H9 (cell line): Measurements from ENCODE around the gene SLC4A9. TPM values are rescaled to one million over a fixed set of nuclear protein-coding genes. Genes with fewer than 3 reads are reported as not detected.

ENCODE experiments used
- DNase-seq: peaks from one replicate; pipeline ENCODE4 v3.0.0-alpha.2; 2017
- H2AFZ ChIP-seq: one replicate; pipeline ENCODE4 v1.6.1; 2013; ENCODE audit warnings: mild to moderate bottlenecking, low read length, control low read depth, moderate library complexity
- H2AK5ac ChIP-seq: 2 replicates; pipeline ENCODE4 v1.6.1; 2013; ENCODE audit warnings: low read length, control low read depth, mixed read lengths; ENCODE audit not compliant: insufficient read length
- H2BK120ac ChIP-seq: one replicate; pipeline ENCODE4 v1.6.1; 2013; ENCODE audit warnings: low read depth, mild to moderate bottlenecking, low read length, control low read depth, inconsistent platforms; ENCODE audit not compliant: poor library complexity, severe bottlenecking
- H2BK12ac ChIP-seq: 2 replicates; pipeline ENCODE4 v1.6.1; 2013; ENCODE audit warnings: low read length, control low read depth, mixed read lengths, low read depth; ENCODE audit not compliant: insufficient read length
- H2BK15ac ChIP-seq: 2 replicates; pipeline ENCODE4 v1.6.1; 2013; ENCODE audit warnings: low read depth, low read length, control low read depth
- H2BK20ac ChIP-seq: one replicate; pipeline ENCODE4 v1.6.1; 2013; ENCODE audit warnings: low read depth, mild to moderate bottlenecking, low read length, control low read depth, inconsistent platforms; ENCODE audit not compliant: poor library complexity, severe bottlenecking
- H2BK5ac ChIP-seq: 2 replicates; pipeline ENCODE4 v1.6.1; 2013; ENCODE audit warnings: low read length, control low read depth, mixed read lengths; ENCODE audit not compliant: insufficient read length
- H3K14ac ChIP-seq: 2 replicates; pipeline ENCODE4 v1.6.1; 2013; ENCODE audit warnings: low read length, control low read depth; ENCODE audit not compliant: insufficient read depth
- H3K18ac ChIP-seq: 2 replicates; pipeline ENCODE4 v1.6.1; 2013; ENCODE audit warnings: low read depth, mild to moderate bottlenecking, mixed read lengths, low read length, control low read depth; ENCODE audit not compliant: insufficient read length
- H3K23ac ChIP-seq: 2 replicates; pipeline ENCODE4 v1.6.1; 2013; ENCODE audit warnings: low read length, control low read depth, mixed read lengths, low read depth; ENCODE audit not compliant: insufficient read length
- H3K23me2 ChIP-seq: 2 replicates; pipeline ENCODE4 v1.6.1; 2013; ENCODE audit warnings: low read depth, mild to moderate bottlenecking, mixed read lengths, low read length, control low read depth; ENCODE audit not compliant: insufficient read length, poor library complexity, severe bottlenecking
- H3K27ac ChIP-seq: 2 replicates; pipeline ENCODE4 v1.5.1; 2013; ENCODE audit warnings: low read length, control low read depth, mixed read lengths, low read depth; ENCODE audit not compliant: insufficient read length
- H3K27me3 ChIP-seq: 2 replicates; pipeline ENCODE4 v1.6.1; 2013; ENCODE audit warnings: low read length, control low read depth, inconsistent platforms; ENCODE audit not compliant: insufficient read depth
- H3K4ac ChIP-seq: 2 replicates; pipeline ENCODE4 v1.6.1; 2013; ENCODE audit warnings: low read depth, mild to moderate bottlenecking, control low read depth, inconsistent platforms, low read length, moderate library complexity
- H3K4me1 ChIP-seq: 2 replicates; pipeline ENCODE4 v1.6.1; 2013; ENCODE audit warnings: low read length, control low read depth, inconsistent platforms; ENCODE audit not compliant: insufficient read depth
- H3K4me2 ChIP-seq: 2 replicates; pipeline ENCODE4 v1.6.1; 2013; ENCODE audit warnings: low read length, control low read depth, mixed read lengths; ENCODE audit not compliant: insufficient read length, insufficient read depth
- H3K56ac ChIP-seq: 2 replicates; pipeline ENCODE4 v1.6.1; 2013; ENCODE audit warnings: low read depth, mild to moderate bottlenecking, mixed read lengths, low read length, control low read depth; ENCODE audit not compliant: insufficient read length
- H3K79me1 ChIP-seq: 2 replicates; pipeline ENCODE4 v1.6.1; 2013; ENCODE audit warnings: low read depth, mild to moderate bottlenecking, moderate library complexity, low read length, control low read depth, inconsistent platforms; ENCODE audit not compliant: insufficient read depth, poor library complexity, severe bottlenecking
- H3K79me2 ChIP-seq: 2 replicates; pipeline ENCODE4 v1.6.1; 2013; ENCODE audit warnings: low read length, control low read depth, inconsistent platforms; ENCODE audit not compliant: insufficient read depth
- H3K9ac ChIP-seq: 2 replicates; pipeline ENCODE4 v1.6.1; 2013; ENCODE audit warnings: low read length, control low read depth, mixed read lengths; ENCODE audit not compliant: insufficient read length; ENCODE audit errors: extremely low read depth
- H3K9me3 ChIP-seq: one replicate; pipeline ENCODE4 v1.6.1; 2013; ENCODE audit warnings: low read depth, low read length, inconsistent platforms; ENCODE audit not compliant: control insufficient read depth
- H3T11ph ChIP-seq: one replicate; pipeline ENCODE4 v1.6.1; 2013; ENCODE audit warnings: mild to moderate bottlenecking, low read length, control low read depth, inconsistent platforms
- H4K20me1 ChIP-seq: one replicate; pipeline ENCODE4 v1.6.1; 2013; ENCODE audit not compliant: control insufficient read depth, insufficient read length, insufficient read depth
- H4K5ac ChIP-seq: 2 replicates; pipeline ENCODE4 v1.6.1; 2013; ENCODE audit warnings: low read depth, mild to moderate bottlenecking, mixed read lengths, low read length, control low read depth; ENCODE audit not compliant: insufficient read length
- H4K8ac ChIP-seq: replicated peaks from 2 replicates; pipeline ENCODE4 v1.6.1; 2013; ENCODE audit warnings: low read length, control low read depth, mixed read lengths, low read depth; ENCODE audit not compliant: insufficient read length
- H4K91ac ChIP-seq: 2 replicates; pipeline ENCODE4 v1.6.1; 2013; ENCODE audit warnings: low read depth, mild to moderate bottlenecking, moderate library complexity, mixed read lengths, low read length, control low read depth; ENCODE audit not compliant: insufficient read length
- H3K27ac Mint-ChIP-seq, 3 experiments: 2 replicates in 2 of 3; 3 replicates in 1 of 3; pipeline ENCODE4 v1.8.0; 2020 to 2021; ENCODE audit warnings: mixed read lengths in 3 of 3, mild to moderate bottlenecking in 1 of 3, moderate library complexity in 1 of 3
- H3K27me3 Mint-ChIP-seq: 2 replicates; pipeline ENCODE4 v1.8.0; 2021; ENCODE audit warnings: low read depth, mild to moderate bottlenecking, moderate library complexity, mixed read lengths
- H3K36me3 Mint-ChIP-seq, 3 experiments: 2 replicates in 2 of 3; 3 replicates in 1 of 3; pipeline ENCODE4 v1.8.0; 2020 to 2021; ENCODE audit warnings: low read depth in 3 of 3, mixed read lengths in 3 of 3; ENCODE audit not compliant: insufficient read depth in 1 of 3
- H3K4me1 Mint-ChIP-seq, 2 experiments: 2 replicates each; pipeline ENCODE4 v1.8.0; 2020; ENCODE audit warnings: mixed read lengths in 2 of 2
- H3K4me3 Mint-ChIP-seq, 2 experiments: 2 replicates in 1 of 2; 3 replicates in 1 of 2; pipeline ENCODE4 v1.8.0; 2020 to 2021; ENCODE audit warnings: mild to moderate bottlenecking in 2 of 2, mixed read lengths in 2 of 2, moderate library complexity in 1 of 2
- H3K9me3 Mint-ChIP-seq, 2 experiments: 2 replicates in 1 of 2; 3 replicates in 1 of 2; pipeline ENCODE4 v1.8.0; 2020; ENCODE audit warnings: mild to moderate bottlenecking in 2 of 2, mixed read lengths in 2 of 2, moderate library complexity in 1 of 2
- WGBS: extraction: QIAGEN DNeasy Blood & Tissue Kit; methylation state at CpG from one replicate; pipeline ENCODE4 v1.1.7; 2013; ENCODE audit warnings: missing lambda C conversion rate, low lambda C conversion rate, mixed read lengths; ENCODE audit not compliant: insufficient read length; ENCODE audit errors: extremely low coverage; 5-methylcytosine and 5-hydroxymethylcytosine counted together
- total RNA-seq: library from RNA; stranded (reverse); gene quantifications from 2 replicates; pipeline ENCODE4 v1.2.1, GENCODE V29; 2021
- TF ChIP-seq, protein P1 (sequence below): fragments of 200-600 bp; sonication (generic); conservative IDR thresholded peaks from 3 replicates; pipeline ENCODE4 v1.8.0; 2021; ENCODE audit warnings: antibody characterized with exemption, mild to moderate bottlenecking

The SLC4A9 gene
- total RNA-seq, 1 experiment from 2014 or later: 0.07 TPM

DNA sequence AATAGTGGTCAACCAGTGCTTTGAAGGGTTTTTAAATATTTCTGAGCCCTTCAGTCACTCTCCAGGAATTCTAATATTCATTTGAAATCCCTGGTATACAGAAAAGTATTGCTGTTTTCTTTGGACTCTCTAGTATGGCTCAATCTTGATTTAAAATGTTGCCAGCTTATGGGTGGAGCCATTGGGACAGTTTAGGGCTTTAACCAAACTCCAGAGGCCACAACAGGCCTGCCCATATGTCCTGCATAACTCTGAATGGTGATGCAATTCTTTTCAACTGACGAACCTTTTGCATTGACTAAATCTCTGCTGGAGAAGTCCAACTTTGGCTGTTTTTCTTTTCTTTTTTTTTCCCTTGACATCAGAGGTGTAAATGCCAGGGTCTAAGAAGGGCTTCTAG lies 31.3 kb downstream of the SLC4A9 start:
- Histone ChIP-seq H2BK5ac (no peak overlapping the region), H3K23me2 (no peaks in the 10 kb centered on the region), H3K27me3 (no peaks in the 10 kb centered on the region), H4K5ac (no peak overlapping the region), H2BK12ac (no peak overlapping the region), H3K56ac (no peak overlapping the region), H2AFZ (no peak overlapping the region), H2AK5ac (no peak overlapping the region), H4K91ac (no peak overlapping the region), H2BK120ac (no peak overlapping the region), H3K18ac (no peak overlapping the region), H3K9ac (no peak overlapping the region), H3K4me1 (no peaks in the 10 kb centered on the region), H2BK15ac (no peak overlapping the region), H4K8ac (no peak overlapping the region), H3K4me2 (no peak overlapping the region), H3K79me2 (no peaks in the 10 kb centered on the region), H4K20me1 (no peaks in the 10 kb centered on the region), H3K79me1 (no peaks in the 10 kb centered on the region), H3K4ac (no peak overlapping the region), H3K14ac (no peak overlapping the region), H3K27ac (no peak overlapping the region), H3T11ph (no peak overlapping the region), H3K9me3 (no peaks in the 10 kb centered on the region), H2BK20ac (no peak overlapping the region), H3K23ac (no peak overlapping the region)
- Mint-ChIP-seq H3K36me3 (no peaks in the 10 kb centered on the region), H3K27ac (no peak overlapping the region), H3K4me1 (no peaks in the 10 kb centered on the region), H3K9me3 (no peaks in the 10 kb centered on the region), H3K4me3 (no peak overlapping the region), H3K27me3 (no peaks in the 10 kb centered on the region)
- no peak for DNase-seq
- WGBS: no CpG with 5 or more reads among the region's 1 CpG
- TF ChIP-seq, protein P1, sequence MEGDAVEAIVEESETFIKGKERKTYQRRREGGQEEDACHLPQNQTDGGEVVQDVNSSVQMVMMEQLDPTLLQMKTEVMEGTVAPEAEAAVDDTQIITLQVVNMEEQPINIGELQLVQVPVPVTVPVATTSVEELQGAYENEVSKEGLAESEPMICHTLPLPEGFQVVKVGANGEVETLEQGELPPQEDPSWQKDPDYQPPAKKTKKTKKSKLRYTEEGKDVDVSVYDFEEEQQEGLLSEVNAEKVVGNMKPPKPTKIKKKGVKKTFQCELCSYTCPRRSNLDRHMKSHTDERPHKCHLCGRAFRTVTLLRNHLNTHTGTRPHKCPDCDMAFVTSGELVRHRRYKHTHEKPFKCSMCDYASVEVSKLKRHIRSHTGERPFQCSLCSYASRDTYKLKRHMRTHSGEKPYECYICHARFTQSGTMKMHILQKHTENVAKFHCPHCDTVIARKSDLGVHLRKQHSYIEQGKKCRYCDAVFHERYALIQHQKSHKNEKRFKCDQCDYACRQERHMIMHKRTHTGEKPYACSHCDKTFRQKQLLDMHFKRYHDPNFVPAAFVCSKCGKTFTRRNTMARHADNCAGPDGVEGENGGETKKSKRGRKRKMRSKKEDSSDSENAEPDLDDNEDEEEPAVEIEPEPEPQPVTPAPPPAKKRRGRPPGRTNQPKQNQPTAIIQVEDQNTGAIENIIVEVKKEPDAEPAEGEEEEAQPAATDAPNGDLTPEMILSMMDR: no peak
